Astrocyte (in vitro differentiated cells and primary cell): ENCODE data around the gene DLX1.

Experiments used
- CTCF ChIP-seq: IDR thresholded peaks from 2 replicates; pipeline ENCODE4 v1.5.1; 2011; ENCODE audit warnings: low read depth, mild to moderate bottlenecking, inconsistent platforms, low read length, moderate library complexity; ENCODE audit not compliant: insufficient read depth
- EZH2 ChIP-seq: IDR thresholded peaks from 2 replicates; pipeline ENCODE4 v1.6.1; 2012; ENCODE audit warnings: mild to moderate bottlenecking, low read length, inconsistent platforms; ENCODE audit not compliant: insufficient read depth

- TF ChIP-seq CTCF (no peak), EZH2 (no peak)
These were observed 24.9 kb downstream of the DLX1 start for GRCh38 chr2:172109988-172110811.
